ENCODE results near the gene WTAP. TPM values are rescaled to one million over a fixed set of nuclear protein-coding genes. Genes with fewer than 3 reads are reported as not detected.

Gene WTAP
- total and polyA plus RNA-seq, 2 of the 4 experiments (the other 2 are of a cell fraction), result 30.2 to 92.3 TPM

DNA sequence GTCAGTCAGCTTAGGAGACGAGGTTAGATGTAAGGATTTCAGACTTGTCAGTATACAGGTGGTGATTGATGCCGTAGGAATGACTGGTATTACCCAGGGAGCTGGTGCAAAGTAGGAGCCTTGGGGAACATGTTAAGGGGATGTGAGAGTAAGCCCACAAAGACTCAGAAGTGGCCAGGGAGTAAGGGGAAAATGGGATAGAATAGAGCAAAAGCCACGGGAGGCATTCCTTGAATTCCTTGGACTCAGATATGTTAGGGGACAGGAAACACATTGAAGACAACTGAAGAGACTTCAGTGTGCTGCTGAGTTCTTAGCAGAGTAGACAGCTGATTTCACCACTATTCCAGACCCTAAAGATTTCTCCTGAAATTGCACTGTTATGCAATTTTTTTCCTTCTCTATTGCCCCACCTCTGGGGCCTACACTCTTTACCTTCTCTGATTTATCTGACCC, 33.3 kb downstream of the WTAP start:
- H4K91ac ChIP-seq (ENCODE audit: insufficient read depth, low read depth, low read length), result peak overlapping the region; percentile 76; the same call in 1 of the 2 replicates
- H3K23ac ChIP-seq (ENCODE audit: low read depth, low read length), result 0 out of 2 replicates have a peak overlapping the region, but pooled peaks have one; percentile 83
- peak overlapping the region; percentile 93; the same call in 1 of the 2 replicates for H3K56ac ChIP-seq (ENCODE audit: extremely low read depth, insufficient read depth, low read length)
- ATAC-seq (ENCODE audit: low read depth), result peak; percentile 9
- CTCF ChIA-PET, result no interaction called here
- H2BK20ac ChIP-seq (ENCODE audit: low read depth, low read length), result no peak overlapping the region
- H3K79me1 ChIP-seq (ENCODE audit: low read depth in 1 of 2, low read length in 2 of 2), result peaks cover 10 to 24% of the 10 kb centered on the region in 2 experiments
- peak overlapping the region; percentile 82 for H3K4me2 ChIP-seq (ENCODE audit: low read depth, low read length)
- no TSS peak for BruUV-seq (replicated peaks)
- H2AK9ac ChIP-seq (replicated peaks; ENCODE audit: low read depth, low read length, poor library complexity), result peak overlapping the region; percentile 55
- H2BK120ac ChIP-seq (ENCODE audit: low read depth, low read length), result 0 out of 2 replicates have a peak overlapping the region, but pooled peaks have one; percentile 75
- TF ChIP-seq CEBPB (IDR thresholded peaks at IDR 0.05; ENCODE audit: low read depth, low read length), result peak; percentile 70
- no peak for TF ChIP-seq POLR2A (IDR thresholded peaks at IDR 0.05; ENCODE audit: low read depth, low read length)
- TF ChIP-seq RAD21 (IDR thresholded peaks at IDR 0.05; ENCODE audit: low read length), result no peak
- TF ChIP-seq SMC3 (IDR thresholded peaks at IDR 0.05; ENCODE audit: low read depth, low read length), result no peak
- no peak for TF ChIP-seq MAZ (IDR thresholded peaks at IDR 0.05; ENCODE audit: borderline replicate concordance, low read depth, low read length)
- no peak for TF ChIP-seq MXI1 (IDR thresholded peaks at IDR 0.05; ENCODE audit: borderline replicate concordance, low read depth, low read length)
- H3K9ac ChIP-seq (ENCODE audit: low read depth, low read length), result peak overlapping the region; percentile 87; the same call in 1 of the 2 replicates
- peak overlapping the region; percentile 59 for H2AFZ ChIP-seq (replicated peaks; ENCODE audit: low read length, poor library complexity)
- peaks cover 13% of the 10 kb centered on the region for H3K9me1 ChIP-seq (ENCODE audit: insufficient read depth, low read length)
- peak overlapping the region; percentile 15; the same call in 1 of the 3 replicates for H2BK15ac ChIP-seq (ENCODE audit: low read depth, low read length)
- in situ Hi-C loops (cut with MboI; ENCODE audit: low sequenced_read_pairs) (loop anchor here (10.0 kb wide), 1 partner anchor 66 kb away; the partner anchor contains the start of gene SOD2), dilution Hi-C loops (cut with HindIII; ENCODE audit: low sequenced_read_pairs, unreplicated experiment) (no loop called here), intact Hi-C loops (cut with micrococcal nuclease) (loop anchor here (2.0 kb wide), 1 partner anchor 68 kb away; the partner anchor contains the start of gene SOD2)
- H3K27ac ChIP-seq (ENCODE audit: insufficient read depth, low read length), result peak overlapping the region; percentile 94
- peak overlapping the region; percentile 80; the same call in 1 of the 2 replicates for H3K14ac ChIP-seq (replicated peaks; ENCODE audit: low read depth, low read length)
- peaks cover 6% of the 10 kb centered on the region; the same call in 1 of the 2 replicates for H4K20me1 ChIP-seq (ENCODE audit: insufficient read depth, low read length)
- H3K9me3 ChIP-seq (ENCODE audit: control insufficient read depth, insufficient read depth, low read length), result no peaks in the 10 kb centered on the region
- H3K4me1 ChIP-seq (ENCODE audit: control insufficient read depth, insufficient read depth, low read length), result peaks cover 16% of the 10 kb centered on the region
- H3K4me3 ChIP-seq (ENCODE audit: insufficient read depth, low read depth, low read length), result no peak overlapping the region
- H4K5ac ChIP-seq (ENCODE audit: low read depth, low read length), result no peak overlapping the region; the same call in 1 of the 2 replicates
- H3K4ac ChIP-seq (ENCODE audit: low read depth, low read length), result peak overlapping the region; percentile 94
- H3K18ac ChIP-seq (ENCODE audit: low read depth, low read length), result 0 out of 2 replicates have a peak overlapping the region, but pooled peaks have one; percentile 27
- H4K8ac ChIP-seq (ENCODE audit: low read depth in 2 of 2, low read length in 2 of 2), result peak overlapping the region; percentile 94 to 96; a peak in 3 of 4 replicates
- peak overlapping the region; percentile 54 for H2AK5ac ChIP-seq (ENCODE audit: low read depth, low read length)
- peaks cover 16% of the 10 kb centered on the region for H3K36me3 ChIP-seq (ENCODE audit: control insufficient read depth, insufficient read depth, low read length)
- no peaks in the 10 kb centered on the region for H3K27me3 ChIP-seq (ENCODE audit: control insufficient read depth, insufficient read depth, low read length)
- DNase-seq, result peak; percentile 64
- H2BK5ac ChIP-seq (ENCODE audit: low read depth, low read length, poor library complexity, severe bottlenecking), result peak overlapping the region; percentile 53
- WGBS, 2 experiments (ENCODE audit: extremely low coverage in 2 of 2, insufficient read length in 1 of 2), result 19% methylated on average over 3 of the region's 3 CpGs; no CpG with 5 or more reads in 1 of the 2 experiments
- POLR2A ChIA-PET (ENCODE audit: unreplicated experiment), result no interaction called here
